T-cell (primary cell): Measurements from ENCODE around the gene C1QL1. TPM values are rescaled to one million over a fixed set of nuclear protein-coding genes. Genes with fewer than 3 reads are reported as not detected.
A peak's percentile ranks its signal among the peaks of the same experiment; 100 is the strongest.

Experiments
- ATAC-seq, 4 experiments: fragments of 200-7000 bp in 3 of 4; fragments of 150-1000 bp in 1 of 4; cut with Tn5 transposase; replicated peaks in 1 of 4; 1 replicate in 3 of 4; 2 replicates in 1 of 4; pipeline ENCODE4 v1.10.0; 2021; ENCODE audit warnings: moderate library complexity in 3 of 4, mild to moderate bottlenecking in 2 of 4, moderate number of reproducible peaks in 1 of 4
- CTCF ChIA-PET, 2 donors: fragments of 300-600 bp; sonication (Branson Sonifier 250); formaldehyde crosslinking; loops; one replicate each; lab custom pipeline; 2022; ENCODE audit warnings: antibody characterized with exemption in 2 of 2; lab: Charles Lee
- POLR2A ChIA-PET, 2 donors: fragments of 300-600 bp; sonication (Branson Sonifier 250); formaldehyde crosslinking; loops; one replicate each; lab custom pipeline; 2022; ENCODE audit warnings: antibody characterized with exemption in 2 of 2; lab: Charles Lee
- DNase-seq, 35 experiments: peaks; one replicate each; pipeline versions ENCODE4 v3.0.0 to v3.0.0-alpha.2; 2013 to 2023
- H3K27ac ChIP-seq: one replicate; pipeline ENCODE4 v1.5.1; 2013; ENCODE audit warnings: low read length
- H3K27me3 ChIP-seq, 2 experiments: replicated peaks in 1 of 2; 1 replicate in 1 of 2; 2 replicates in 1 of 2; pipeline versions ENCODE4 v1.6.1 to v1.7.0; 2013; ENCODE audit warnings: low read length in 1 of 2, mixed read lengths in 1 of 2; ENCODE audit not compliant: control insufficient read depth in 2 of 2, insufficient read depth in 2 of 2; ENCODE audit errors: extremely low read depth in 1 of 2
- H3K36me3 ChIP-seq, 2 donors: 1 replicate in 1 of 2; 2 replicates in 1 of 2; pipeline versions ENCODE4 v1.6.1 to v1.7.0; 2013; ENCODE audit warnings: low read length in 1 of 2; ENCODE audit not compliant: control insufficient read depth in 2 of 2, insufficient read depth in 1 of 2; ENCODE audit errors: extremely low read depth in 1 of 2
- H3K4me1 ChIP-seq, 2 experiments: 1 replicate in 1 of 2; 2 replicates in 1 of 2; pipeline versions ENCODE4 v1.6.1 to v1.7.0; 2013; ENCODE audit warnings: low read length in 2 of 2, mixed read lengths in 1 of 2; ENCODE audit not compliant: insufficient read depth in 2 of 2, control insufficient read depth in 1 of 2; ENCODE audit errors: extremely low read depth in 1 of 2
- H3K4me3 ChIP-seq, 2 donors: 1 replicate in 1 of 2; 2 replicates in 1 of 2; pipeline versions ENCODE4 v1.5.1 to v1.7.0; 2013; ENCODE audit warnings: mild to moderate bottlenecking in 2 of 2, low read length in 1 of 2, moderate library complexity in 1 of 2; ENCODE audit not compliant: control insufficient read depth in 1 of 2; ENCODE audit errors: extremely low read depth in 1 of 2
- H3K9me3 ChIP-seq: 2 replicates; pipeline ENCODE4 v1.7.0; 2013
- H3K27ac Mint-ChIP-seq, 2 donors: one replicate each; pipeline ENCODE4 v1.8.0; 2020 to 2021; ENCODE audit warnings: mild to moderate bottlenecking in 2 of 2, mixed read lengths in 2 of 2
- H3K27me3 Mint-ChIP-seq, 2 donors: one replicate each; pipeline ENCODE4 v1.8.0; 2021 to 2022; ENCODE audit warnings: mixed read lengths in 2 of 2
- H3K36me3 Mint-ChIP-seq: one replicate; pipeline ENCODE4 v1.8.0; 2021; ENCODE audit warnings: mixed read lengths
- H3K4me1 Mint-ChIP-seq, 3 donors: one replicate each; pipeline ENCODE4 v1.8.0; 2020 to 2022; ENCODE audit warnings: mixed read lengths in 3 of 3, mild to moderate bottlenecking in 1 of 3
- H3K4me3 Mint-ChIP-seq, 3 donors: one replicate each; pipeline ENCODE4 v1.8.0; 2020 to 2022; ENCODE audit warnings: mild to moderate bottlenecking in 3 of 3, mixed read lengths in 3 of 3, moderate library complexity in 3 of 3
- H3K9me3 Mint-ChIP-seq, 3 donors: one replicate each; pipeline ENCODE4 v1.8.0; 2020 to 2022; ENCODE audit warnings: mixed read lengths in 3 of 3
- WGBS: methylation state at CpG from one replicate; pipeline ENCODE4 v1.1.5; 2013; ENCODE audit warnings: missing lambda C conversion rate; ENCODE audit not compliant: insufficient coverage; 5-methylcytosine and 5-hydroxymethylcytosine counted together
- total RNA-seq, 35 experiments: library from RNA in 6 of 35; stranded (reverse) in 6 of 35; fragments of 120-200 nt in 1 of 35; gene quantifications; one replicate each; pipeline versions ENCODE4 v1.2.1 to v1.2.4 and lab custom pipeline; 2013 to 2026

The C1QL1 gene
- total RNA-seq, 5 donors from 2014 or later (not counting 1 experiment from before 2014, with no cell fraction given): not detected

GRCh38 chr17:44976206-44976605, 8.1 kb upstream of the C1QL1 start:
- ChIA-PET CTCF (no interaction called here), POLR2A (interaction anchor here in 1 of 2 donors (0.7 kb wide), 1 partner anchor 8 kb away, joined by 3 read pairs; the partner anchor contains the start of gene C1QL1)
- H3K4me1 ChIP-seq: no peaks in the 10 kb centered on the region
- H3K36me3 ChIP-seq: no peaks in the 10 kb centered on the region
- no peak overlapping the region for H3K4me3 ChIP-seq
- 85% methylated on average over 5 of the region's 13 CpGs for WGBS
- no peaks in the 10 kb centered on the region for H3K9me3 ChIP-seq
- no peak overlapping the region for H3K27ac Mint-ChIP-seq
- peaks cover 0 to 56% of the 10 kb centered on the region in 2 experiments for H3K27me3 ChIP-seq
- no peaks in the 10 kb centered on the region for H3K9me3 Mint-ChIP-seq
- peaks cover 25 to 36% of the 10 kb centered on the region in 2 donors for H3K27me3 Mint-ChIP-seq
- H3K36me3 Mint-ChIP-seq: no peaks in the 10 kb centered on the region
- peaks cover 5 to 9% (median 5%) of the 10 kb centered on the region in 3 donors for H3K4me1 Mint-ChIP-seq
- no peak overlapping the region for H3K27ac ChIP-seq
- ATAC-seq: no peak
- no peak for DNase-seq
- no peak overlapping the region for H3K4me3 Mint-ChIP-seq

DNA sequence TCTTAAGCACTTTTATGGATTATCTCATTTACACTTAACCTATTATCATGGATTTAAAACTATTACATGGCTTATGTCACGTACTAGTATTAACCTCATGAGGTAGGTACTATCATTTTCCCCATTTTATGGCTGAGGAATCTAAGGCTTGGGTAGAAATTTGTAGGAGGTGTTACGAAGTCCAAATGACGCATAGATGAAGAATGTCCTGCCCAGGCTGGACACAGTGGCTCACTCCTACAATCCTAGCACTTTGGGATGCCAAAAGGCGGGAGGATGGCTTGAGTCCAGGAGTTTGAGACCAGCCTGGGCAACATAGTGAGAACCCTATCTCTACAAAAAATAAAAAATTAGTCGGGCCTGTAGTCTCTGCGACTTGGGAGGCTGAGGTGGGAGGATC, 4.8 kb upstream of the C1QL1 start:
- Histone ChIP-seq H3K27me3 (peaks cover 9 to 54% of the 10 kb centered on the region in 2 experiments), H3K36me3 (no peaks in the 10 kb centered on the region), H3K4me3 (no peak overlapping the region), H3K27ac (no peak overlapping the region), H3K9me3 (no peaks in the 10 kb centered on the region), H3K4me1 (peaks cover 9 to 23% of the 10 kb centered on the region in 2 experiments)
- no CpG with 5 or more reads among the region's 6 CpGs for WGBS
- no peak overlapping the region for H3K4me3 Mint-ChIP-seq
- H3K27ac Mint-ChIP-seq: no peak overlapping the region
- ChIA-PET POLR2A (no interaction called here), CTCF (no interaction called here)
- H3K4me1 Mint-ChIP-seq: peaks cover 22 to 26% (median 24%) of the 10 kb centered on the region in 3 donors
- no peak for DNase-seq
- H3K36me3 Mint-ChIP-seq: no peaks in the 10 kb centered on the region
- no peak for ATAC-seq
- peaks cover 24 to 27% of the 10 kb centered on the region in 2 donors for H3K27me3 Mint-ChIP-seq
- H3K9me3 Mint-ChIP-seq: no peaks in the 10 kb centered on the region

DNA sequence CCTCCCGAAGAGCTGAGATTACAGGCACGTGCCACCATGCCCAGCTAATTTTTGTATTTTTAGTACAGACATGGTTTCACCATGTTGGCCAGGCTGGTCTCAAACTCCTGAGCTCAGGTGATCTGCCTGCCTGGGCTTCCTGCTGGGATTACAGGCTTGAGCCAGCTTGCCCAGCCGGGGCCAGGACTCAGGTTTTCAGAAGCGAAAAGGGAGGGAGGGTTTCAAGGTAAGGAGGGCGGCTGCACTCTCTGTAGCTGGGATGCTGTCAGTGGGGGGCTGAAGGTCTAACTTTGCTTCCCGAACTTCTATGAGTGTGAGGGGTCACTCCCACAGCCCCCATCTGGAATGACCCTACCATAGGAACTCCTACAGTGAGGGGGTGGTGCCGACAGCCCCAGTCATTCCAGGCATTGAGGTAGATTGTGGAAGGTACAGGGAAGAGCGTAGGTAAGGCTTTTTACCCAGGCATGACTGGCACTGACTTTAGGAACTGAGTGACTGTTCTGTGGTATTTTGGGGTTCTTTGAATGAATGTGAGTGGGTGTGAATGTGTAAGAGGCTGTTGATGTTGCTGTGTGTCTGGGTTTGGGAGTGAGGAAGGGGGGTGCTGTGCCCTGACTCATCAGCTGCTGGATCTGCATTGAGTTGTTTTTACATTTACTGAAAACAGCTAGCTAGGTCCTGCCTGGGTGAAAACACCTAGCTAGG, 3.8 kb upstream of the C1QL1 start:
- Histone ChIP-seq H3K36me3 (no peaks in the 10 kb centered on the region), H3K27me3 (peaks cover 10 to 54% of the 10 kb centered on the region in 2 experiments), H3K27ac (no peak overlapping the region), H3K9me3 (no peaks in the 10 kb centered on the region), H3K4me3 (no peak overlapping the region), H3K4me1 (peaks cover 9 to 30% of the 10 kb centered on the region in 2 experiments)
- 50% methylated on average over 5 of the region's 8 CpGs for WGBS
- Mint-ChIP-seq H3K9me3 (no peaks in the 10 kb centered on the region), H3K4me1 (peaks cover 26 to 29% (median 28%) of the 10 kb centered on the region in 3 donors), H3K36me3 (no peaks in the 10 kb centered on the region), H3K27ac (no peak overlapping the region), H3K27me3 (peaks cover 27 to 28% of the 10 kb centered on the region in 2 donors), H3K4me3 (no peak overlapping the region)
- POLR2A ChIA-PET: no interaction called here
- ATAC-seq (peak in 3 of 4 experiments; percentile 4 to 25 (median 23)), DNase-seq (peak in 2 of 35 experiments; percentile 27 to 34)
- CTCF ChIA-PET: interaction anchor here in 1 of 2 donors (0.7 kb wide), 1 partner anchor 1064 kb away, joined by 3 read pairs; no protein-coding TSS in a partner anchor

- ATAC-seq: no peak
- ChIA-PET CTCF (no interaction called here), POLR2A (interaction anchor here (0.6 kb wide), 3 partner anchors 141 to 355 kb away, joined by 5 to 7 read pairs (median 5); no protein-coding TSS in a partner anchor)
- H3K36me3 Mint-ChIP-seq: no peaks in the 10 kb centered on the region
- Histone ChIP-seq H3K27me3 (peaks cover 21 to 61% of the 10 kb centered on the region in 2 experiments), H3K4me3 (peak overlapping the region; percentile 21 to 55), H3K9me3 (no peaks in the 10 kb centered on the region), H3K36me3 (no peaks in the 10 kb centered on the region), H3K4me1 (peaks cover 9 to 39% of the 10 kb centered on the region in 2 experiments), H3K27ac (no peak overlapping the region)
- peak in 4 of 35 experiments; percentile 9 to 39 (median 14) for DNase-seq
- H3K27me3 Mint-ChIP-seq: peaks cover 35 to 42% of the 10 kb centered on the region in 2 donors
- peaks cover 26 to 37% (median 35%) of the 10 kb centered on the region in 3 donors for H3K4me1 Mint-ChIP-seq
- 2% methylated on average over 51 of the region's 55 CpGs for WGBS
- H3K9me3 Mint-ChIP-seq: no peaks in the 10 kb centered on the region
- peak overlapping the region; percentile 68 to 84 (median 74) for H3K4me3 Mint-ChIP-seq
- no peak overlapping the region for H3K27ac Mint-ChIP-seq
Observed at GRCh38 chr17:44970136-44970741, 2.1 kb upstream of the C1QL1 start.

- Mint-ChIP-seq H3K9me3 (no peaks in the 10 kb centered on the region), H3K27ac (no peak overlapping the region), H3K27me3 (peaks cover 40 to 49% of the 10 kb centered on the region in 2 donors), H3K4me3 (peak overlapping the region; percentile 62 to 84 (median 74)), H3K4me1 (peaks cover 26 to 37% (median 35%) of the 10 kb centered on the region in 3 donors), H3K36me3 (no peaks in the 10 kb centered on the region)
- Histone ChIP-seq H3K9me3 (no peaks in the 10 kb centered on the region), H3K27me3 (peaks cover 22 to 68% of the 10 kb centered on the region in 2 experiments), H3K4me1 (peaks cover 9 to 39% of the 10 kb centered on the region in 2 experiments), H3K36me3 (no peaks in the 10 kb centered on the region), H3K27ac (no peak overlapping the region), H3K4me3 (peak overlapping the region in 1 of 2 donors; percentile 72)
- DNase-seq (peak in 1 of 35 experiments; percentile 17), ATAC-seq (no peak)
- ChIA-PET CTCF (no interaction called here), POLR2A (no interaction called here)
- WGBS: 48% methylated on average over 15 of the region's 19 CpGs
Observed at GRCh38 chr17:44969144-44969780, 1.2 kb upstream of the C1QL1 start.

- Histone ChIP-seq H3K27me3 (peaks cover 23 to 82% of the 10 kb centered on the region in 2 experiments), H3K27ac (no peak overlapping the region), H3K36me3 (no peaks in the 10 kb centered on the region), H3K4me1 (peaks cover 9 to 39% of the 10 kb centered on the region in 2 experiments), H3K9me3 (no peaks in the 10 kb centered on the region), H3K4me3 (peak overlapping the region in 1 of 2 donors; percentile 52)
- no peaks in the 10 kb centered on the region for H3K36me3 Mint-ChIP-seq
- H3K4me1 Mint-ChIP-seq: peaks cover 26 to 37% (median 35%) of the 10 kb centered on the region in 3 donors
- DNase-seq: no peak
- WGBS: 3% methylated on average over 41 of the region's 47 CpGs
- H3K4me3 Mint-ChIP-seq: peak overlapping the region in 1 of 3 donors; percentile 84
- no peaks in the 10 kb centered on the region for H3K9me3 Mint-ChIP-seq
- peaks cover 43 to 63% of the 10 kb centered on the region in 2 donors for H3K27me3 Mint-ChIP-seq
- H3K27ac Mint-ChIP-seq: no peak overlapping the region
- peak in 3 of 4 experiments; percentile 9 to 18 (median 10) for ATAC-seq
- ChIA-PET POLR2A (interaction anchor here in 1 of 2 donors (0.5 to 0.6 kb wide), 2 partner anchors 9 to 338 kb away, joined by 3 read pairs; no protein-coding TSS in a partner anchor), CTCF (interaction anchor here in 1 of 2 donors (0.7 kb wide), 1 partner anchor 9 kb away, joined by 3 read pairs; no protein-coding TSS in a partner anchor)
Observed at GRCh38 chr17:44967907-44968224, 237 bp downstream of the C1QL1 start.
